ENCODE data around the gene FNDC3A. TPM values are rescaled to one million over a fixed set of nuclear protein-coding genes. Genes with fewer than 3 reads are reported as not detected.

Gene FNDC3A
- polyA plus RNA-seq, 1 of the 3 experiments (the other 2 are of a cell fraction) = 27.7 TPM

GRCh38 chr13:49053215-49053614 lies 77.5 kb downstream of the FNDC3A start:
- 100% methylated on average over 1 of the region's 1 CpG for WGBS (ENCODE audit: low lambda C conversion rate)
- CTCF ChIA-PET = no interaction called here

GRCh38 chr13:49053906-49054305 lies 78.2 kb downstream of the FNDC3A start:
- CTCF ChIA-PET = no interaction called here
- Histone ChIP-seq H3K27ac (ENCODE audit: low read depth in 2 of 2, low read length in 1 of 2) (no peak overlapping the region), H3K9me3 (no peaks in the 10 kb centered on the region), H3K36me3 (replicated peaks in 1 of 2; ENCODE audit: control insufficient read depth in 1 of 2, insufficient read depth in 2 of 2, low read length in 1 of 2) (peaks cover 0 to 45% of the 10 kb centered on the region in 2 experiments), H3K4me1 (ENCODE audit: control insufficient read depth in 1 of 2, insufficient read depth in 2 of 2, low read depth in 1 of 2, low read length in 1 of 2) (no peaks in the 10 kb centered on the region), H4K20me1 (ENCODE audit: insufficient read depth) (peaks cover 33% of the 10 kb centered on the region; the same call in 1 of the 2 replicates), H3F3A (replicated peaks; ENCODE audit: insufficient read depth) (peaks cover 11% of the 10 kb centered on the region), H3K4me2 (no peak overlapping the region), H3K27me3 (ENCODE audit: insufficient read depth) (no peaks in the 10 kb centered on the region), H2AFZ (ENCODE audit: low read depth) (no peak overlapping the region), H3K79me2 (ENCODE audit: insufficient read depth) (peaks cover 97% of the 10 kb centered on the region), H3K9me2 (no peaks in the 10 kb centered on the region), H3K9ac (no peak overlapping the region), H3K4me3 (ENCODE audit: low read depth in 2 of 2, low read length in 1 of 2) (no peak overlapping the region)
- TF ChIP-seq, protein P1, sequence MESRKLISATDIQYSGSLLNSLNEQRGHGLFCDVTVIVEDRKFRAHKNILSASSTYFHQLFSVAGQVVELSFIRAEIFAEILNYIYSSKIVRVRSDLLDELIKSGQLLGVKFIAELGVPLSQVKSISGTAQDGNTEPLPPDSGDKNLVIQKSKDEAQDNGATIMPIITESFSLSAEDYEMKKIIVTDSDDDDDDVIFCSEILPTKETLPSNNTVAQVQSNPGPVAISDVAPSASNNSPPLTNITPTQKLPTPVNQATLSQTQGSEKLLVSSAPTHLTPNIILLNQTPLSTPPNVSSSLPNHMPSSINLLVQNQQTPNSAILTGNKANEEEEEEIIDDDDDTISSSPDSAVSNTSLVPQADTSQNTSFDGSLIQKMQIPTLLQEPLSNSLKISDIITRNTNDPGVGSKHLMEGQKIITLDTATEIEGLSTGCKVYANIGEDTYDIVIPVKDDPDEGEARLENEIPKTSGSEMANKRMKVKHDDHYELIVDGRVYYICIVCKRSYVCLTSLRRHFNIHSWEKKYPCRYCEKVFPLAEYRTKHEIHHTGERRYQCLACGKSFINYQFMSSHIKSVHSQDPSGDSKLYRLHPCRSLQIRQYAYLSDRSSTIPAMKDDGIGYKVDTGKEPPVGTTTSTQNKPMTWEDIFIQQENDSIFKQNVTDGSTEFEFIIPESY (IDR thresholded peaks at IDR 0.05; ENCODE audit: borderline replicate concordance, low read depth) = no peak
- no peak for TF ChIP-seq FOXM1 (IDR thresholded peaks at IDR 0.05; ENCODE audit: low read depth)
- no peak for TF ChIP-seq JUND (IDR thresholded peaks at IDR 0.05)
- TF ChIP-seq REST (IDR thresholded peaks at IDR 0.05; ENCODE audit: low read depth, low read length) = no peak
- TF ChIP-seq POLR2AphosphoS5 (IDR thresholded peaks at IDR 0.05; ENCODE audit: low read depth, low read length) = no peak
- POLR2A ChIA-PET = no interaction called here
- DNase-seq = no peak
- WGBS (ENCODE audit: low lambda C conversion rate) = 94% methylated on average over 1 of the region's 1 CpG

More at GRCh38 chr13:49053215-49053614, 77.5 kb downstream of the FNDC3A start:
- H3K27ac ChIP-seq (ENCODE audit: low read depth in 2 of 2, low read length in 1 of 2) = no peak overlapping the region
- POLR2A ChIA-PET = no interaction called here
- H3K27me3 ChIP-seq (ENCODE audit: insufficient read depth) = no peaks in the 10 kb centered on the region
- no peak overlapping the region for H3K9ac ChIP-seq
- H3K36me3 ChIP-seq (replicated peaks in 1 of 2; ENCODE audit: control insufficient read depth in 1 of 2, insufficient read depth in 2 of 2, low read length in 1 of 2) = peaks cover 0 to 43% of the 10 kb centered on the region in 2 experiments
- no peak overlapping the region for H3K4me2 ChIP-seq
- DNase-seq = no peak
- no peak overlapping the region for H3K4me3 ChIP-seq (ENCODE audit: low read depth in 2 of 2, low read length in 1 of 2)
- no peaks in the 10 kb centered on the region for H3K4me1 ChIP-seq (ENCODE audit: control insufficient read depth in 1 of 2, insufficient read depth in 2 of 2, low read depth in 1 of 2, low read length in 1 of 2)
- H3K79me2 ChIP-seq (ENCODE audit: insufficient read depth) = peaks cover 97% of the 10 kb centered on the region
- H3K9me2 ChIP-seq = no peaks in the 10 kb centered on the region
- H3K9me3 ChIP-seq = no peaks in the 10 kb centered on the region
- TF ChIP-seq NRF1 (IDR thresholded peaks at IDR 0.05; ENCODE audit: low read depth, low read length) (no peak), EP300 (IDR thresholded peaks at IDR 0.05; ENCODE audit: borderline replicate concordance in 1 of 2, low read depth in 1 of 2, low read length in 1 of 2) (no peak), RAD21 (IDR thresholded peaks at IDR 0.05; ENCODE audit: low read length) (no peak), PBX3 (IDR thresholded peaks at IDR 0.05) (no peak), GATA2 (CRISPR knock-in tag; IDR thresholded peaks at IDR 0.05) (no peak), POLR2AphosphoS5 (IDR thresholded peaks at IDR 0.05; ENCODE audit: low read depth, low read length) (no peak), YY1 (IDR thresholded peaks at IDR 0.05; ENCODE audit: low read depth) (no peak), MEF2A (IDR thresholded peaks at IDR 0.05; ENCODE audit: borderline replicate concordance, low read depth) (no peak)
- TF ChIP-seq, protein P2, sequence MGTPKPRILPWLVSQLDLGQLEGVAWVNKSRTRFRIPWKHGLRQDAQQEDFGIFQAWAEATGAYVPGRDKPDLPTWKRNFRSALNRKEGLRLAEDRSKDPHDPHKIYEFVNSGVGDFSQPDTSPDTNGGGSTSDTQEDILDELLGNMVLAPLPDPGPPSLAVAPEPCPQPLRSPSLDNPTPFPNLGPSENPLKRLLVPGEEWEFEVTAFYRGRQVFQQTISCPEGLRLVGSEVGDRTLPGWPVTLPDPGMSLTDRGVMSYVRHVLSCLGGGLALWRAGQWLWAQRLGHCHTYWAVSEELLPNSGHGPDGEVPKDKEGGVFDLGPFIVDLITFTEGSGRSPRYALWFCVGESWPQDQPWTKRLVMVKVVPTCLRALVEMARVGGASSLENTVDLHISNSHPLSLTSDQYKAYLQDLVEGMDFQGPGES (IDR thresholded peaks at IDR 0.05; ENCODE audit: low read depth, low read length) = no peak
- peaks cover 33% of the 10 kb centered on the region; the same call in 1 of the 2 replicates for H4K20me1 ChIP-seq (ENCODE audit: insufficient read depth)
- H2AFZ ChIP-seq (ENCODE audit: low read depth) = no peak overlapping the region
- peaks cover 8% of the 10 kb centered on the region for H3F3A ChIP-seq (replicated peaks; ENCODE audit: insufficient read depth)

Data from SK-N-SH (cell line).